Stimulated activated CD4-positive, alpha-beta T cell treated with anti-CD3 and anti-CD28 coated beads, Interleukin-4, amount 100 ng/mL, for 48 hours (primary cell): ENCODE results near the gene RAET1G.
"Not testable (repeated sequence)": the region's sequence is repeated elsewhere in the genome, so short reads cannot be mapped to it uniquely, and the experiment has no call there.

Experiments
- DNase-seq, 2 donors: peaks; one replicate each; pipeline ENCODE4 v3.0.0-alpha.2; 2020; ENCODE audit warnings: low read depth in 2 of 2

RAET1G gene

GRCh38 chr6:149953934-149954327, 31.0 kb upstream of the RAET1G start:
- DNase-seq = not testable (repeated sequence)

GRCh38 chr6:149953390-149953789, 30.5 kb upstream of the RAET1G start:
- not testable (repeated sequence) for DNase-seq

GRCh38 chr6:149951626-149952025, 28.7 kb upstream of the RAET1G start:
- no peak for DNase-seq

- DNase-seq = no peak
These were observed 28.2 kb upstream of the RAET1G start for GRCh38 chr6:149951096-149951495.

GRCh38 chr6:149950423-149950822, 27.5 kb upstream of the RAET1G start:
- no peak for DNase-seq

- DNase-seq = no peak
These were observed 25.7 kb upstream of the RAET1G start for GRCh38 chr6:149948616-149949015.

GRCh38 chr6:149948011-149948410, 25.1 kb upstream of the RAET1G start:
- no peak for DNase-seq

GRCh38 chr6:149947533-149947932, 24.6 kb upstream of the RAET1G start:
- DNase-seq = not testable (repeated sequence)

- DNase-seq = not testable (repeated sequence)
These were observed 23.7 kb upstream of the RAET1G start for GRCh38 chr6:149946631-149947030.

- DNase-seq = not testable (repeated sequence)
These were observed 22.4 kb upstream of the RAET1G start for GRCh38 chr6:149945276-149945675.

- DNase-seq = not testable (repeated sequence)
These were observed 20.4 kb upstream of the RAET1G start for GRCh38 chr6:149943321-149943720.

- DNase-seq = no peak
These were observed 19.5 kb upstream of the RAET1G start for GRCh38 chr6:149942461-149942829.

GRCh38 chr6:149941583-149942460, 18.9 kb upstream of the RAET1G start, which contains the start of gene ULBP2:
ULBP2 (plus strand) TSS chr6:149942014; CDS start chr6:149942073, 59 bp downstream.
- peak; percentile 73 to 77 for DNase-seq

GRCh38 chr6:149940672-149940982, 17.7 kb upstream of the RAET1G start:
- DNase-seq = no peak

- no peak for DNase-seq
These were observed 17.2 kb upstream of the RAET1G start for GRCh38 chr6:149939909-149940671.

GRCh38 chr6:149939356-149939648, 16.4 kb upstream of the RAET1G start:
- DNase-seq = no peak

- DNase-seq = no peak
These were observed 15.8 kb upstream of the RAET1G start for GRCh38 chr6:149938571-149939355.

GRCh38 chr6:149938013-149938570, 15.2 kb upstream of the RAET1G start:
- DNase-seq = not testable (repeated sequence)

GRCh38 chr6:149936743-149937142, 13.8 kb upstream of the RAET1G start:
- no peak for DNase-seq

- DNase-seq = no peak
These were observed 12.7 kb upstream of the RAET1G start for GRCh38 chr6:149935668-149936067.

GRCh38 chr6:149935246-149935645, 12.3 kb upstream of the RAET1G start:
- no peak for DNase-seq
